Vagina (tissue), 2 donors: ENCODE results near the gene STXBP5. TPM values are rescaled to one million over a fixed set of nuclear protein-coding genes. Genes with fewer than 3 reads are reported as not detected.

Source experiments
- DNase-seq, 2 donors: peaks; one replicate each; pipeline ENCODE4 v3.0.0-alpha.2; 2017; ENCODE audit errors: extremely low spot score in 2 of 2
- H3K27ac ChIP-seq: fragments of 200-600 bp; sonication (generic); one replicate; pipeline ENCODE4 v1.5.1; 2019
- H3K27me3 ChIP-seq: fragments of 200-600 bp; sonication (generic); one replicate; pipeline ENCODE4 v1.5.1; 2019
- H3K36me3 ChIP-seq, 2 donors: fragments of 200-600 bp; sonication (generic); one replicate each; pipeline ENCODE4 v1.5.1; 2017 to 2019
- H3K4me1 ChIP-seq: fragments of 200-600 bp; sonication (generic); one replicate; pipeline ENCODE4 v1.5.1; 2019
- H3K4me3 ChIP-seq, 2 donors: fragments of 200-600 bp; sonication (generic); 1 replicate in 1 of 2; 2 replicates in 1 of 2; pipeline ENCODE4 v1.5.1; 2016 to 2019
- H3K9me3 ChIP-seq: fragments of 200-600 bp; sonication (generic); one replicate; pipeline ENCODE4 v1.5.1; 2019
- CTCF ChIP-seq, 3 experiments: fragments of 450-650 bp in 2 of 3; fragments of 200-600 bp in 1 of 3; sonication (generic) in 1 of 3; IDR thresholded peaks; one replicate each; pipeline ENCODE4 v1.5.1; 2017 to 2019; ENCODE audit warnings: antibody characterized with exemption in 3 of 3, mild to moderate bottlenecking in 2 of 3, moderate library complexity in 2 of 3
- POLR2A ChIP-seq, 2 donors: fragments of 450-650 bp; IDR thresholded peaks; one replicate each; pipeline ENCODE4 v1.6.1; 2017; ENCODE audit warnings: antibody characterized with exemption in 2 of 2, mild to moderate bottlenecking in 2 of 2, moderate library complexity in 2 of 2
- POLR2AphosphoS5 ChIP-seq, 2 donors: sonication (generic); formaldehyde crosslinking; IDR thresholded peaks; one replicate each; pipeline ENCODE4 v1.9.0; 2017; ENCODE audit warnings: antibody characterized with exemption in 2 of 2, mild to moderate bottlenecking in 2 of 2, low read depth in 1 of 2; ENCODE audit not compliant: insufficient read depth in 1 of 2
- intact Hi-C: fragments of 100-400 bp; cut with DNase I; formaldehyde crosslinking; loops from one replicate; pipeline ENCODE4 v1.15.1; 2023
- total RNA-seq: library from RNA; depleted of rRNA; stranded (reverse); fragments of >200 nt; gene quantifications from one replicate; pipeline ENCODE4 v1.2.3, GENCODE V29; 2016

Gene STXBP5
- total RNA-seq, 1 donor from 2014 or later, result 33.9 TPM

- Histone ChIP-seq H3K36me3 (no peaks in the 10 kb centered on the region), H3K9me3 (no peaks in the 10 kb centered on the region), H3K27ac (no peak overlapping the region), H3K4me1 (no peaks in the 10 kb centered on the region), H3K27me3 (no peaks in the 10 kb centered on the region), H3K4me3 (no peak overlapping the region)
- no peak for TF ChIP-seq POLR2A (IDR thresholded peaks at IDR 0.05)
- TF ChIP-seq CTCF (IDR thresholded peaks at IDR 0.05), result no peak
- no peak for TF ChIP-seq POLR2AphosphoS5 (IDR thresholded peaks at IDR 0.05; ENCODE audit: insufficient read depth in 1 of 2, low read depth in 1 of 2)
- DNase-seq, result no peak
- intact Hi-C loops, result no loop called here
Observed at GRCh38 chr6:147195510-147195909, 8.7 kb upstream of the STXBP5 start.

GRCh38 chr6:147195987-147196386, 8.2 kb upstream of the STXBP5 start:
- TF ChIP-seq CTCF (IDR thresholded peaks at IDR 0.05) (no peak), POLR2AphosphoS5 (IDR thresholded peaks at IDR 0.05; ENCODE audit: insufficient read depth in 1 of 2, low read depth in 1 of 2) (no peak), POLR2A (IDR thresholded peaks at IDR 0.05) (no peak)
- no peak for DNase-seq
- H3K9me3 ChIP-seq, result no peaks in the 10 kb centered on the region
- H3K4me1 ChIP-seq, result no peaks in the 10 kb centered on the region
- H3K27me3 ChIP-seq, result no peaks in the 10 kb centered on the region
- intact Hi-C loops, result no loop called here
- no peak overlapping the region for H3K27ac ChIP-seq
- no peaks in the 10 kb centered on the region for H3K36me3 ChIP-seq
- H3K4me3 ChIP-seq, result no peak overlapping the region

- Histone ChIP-seq H3K27me3 (no peaks in the 10 kb centered on the region), H3K9me3 (no peaks in the 10 kb centered on the region), H3K36me3 (no peaks in the 10 kb centered on the region), H3K4me1 (no peaks in the 10 kb centered on the region), H3K27ac (no peak overlapping the region), H3K4me3 (no peak overlapping the region)
- no peak for DNase-seq
- intact Hi-C loops, result no loop called here
- TF ChIP-seq POLR2AphosphoS5 (IDR thresholded peaks at IDR 0.05; ENCODE audit: insufficient read depth in 1 of 2, low read depth in 1 of 2), result no peak
- TF ChIP-seq POLR2A (IDR thresholded peaks at IDR 0.05), result no peak
- TF ChIP-seq CTCF (IDR thresholded peaks at IDR 0.05), result no peak
Observed at GRCh38 chr6:147200711-147201110, 3.5 kb upstream of the STXBP5 start.

GRCh38 chr6:147201885-147202515, 2.2 kb upstream of the STXBP5 start:
- DNase-seq, result no peak
- Histone ChIP-seq H3K27me3 (no peaks in the 10 kb centered on the region), H3K4me1 (no peaks in the 10 kb centered on the region), H3K9me3 (no peaks in the 10 kb centered on the region), H3K27ac (peak overlapping the region; percentile 96), H3K4me3 (peak overlapping the region; percentile 66 to 70), H3K36me3 (no peaks in the 10 kb centered on the region)
- intact Hi-C loops, result no loop called here
- TF ChIP-seq POLR2AphosphoS5 (IDR thresholded peaks at IDR 0.05; ENCODE audit: insufficient read depth in 1 of 2, low read depth in 1 of 2) (no peak), CTCF (IDR thresholded peaks at IDR 0.05) (no peak), POLR2A (IDR thresholded peaks at IDR 0.05) (no peak)

- Histone ChIP-seq H3K27me3 (no peaks in the 10 kb centered on the region), H3K4me3 (peak overlapping the region; percentile 66 to 70), H3K36me3 (no peaks in the 10 kb centered on the region), H3K4me1 (no peaks in the 10 kb centered on the region), H3K27ac (peak overlapping the region; percentile 96), H3K9me3 (no peaks in the 10 kb centered on the region)
- TF ChIP-seq POLR2A (IDR thresholded peaks at IDR 0.05) (peak in 1 of 2 donors; percentile 78), POLR2AphosphoS5 (IDR thresholded peaks at IDR 0.05; ENCODE audit: insufficient read depth in 1 of 2, low read depth in 1 of 2) (peak; percentile 62 to 94), CTCF (IDR thresholded peaks at IDR 0.05) (no peak)
- intact Hi-C loops, result no loop called here
- DNase-seq, result peak in 1 of 2 donors; percentile 97
Observed at GRCh38 chr6:147202516-147203310, 1.5 kb upstream of the STXBP5 start.
